A673 (cell line): ENCODE data around the gene NOTCH3.

ENCODE experiments used
- CTCF ChIP-seq: fragments of 300-800, 200-600 bp; sonication (generic); conservative IDR thresholded peaks from 2 replicates; pipeline ENCODE4 v1.5.1; 2017; ENCODE audit warnings: low read depth, mild to moderate bottlenecking, antibody characterized with exemption, low read length, moderate library complexity, mixed read lengths
- EZH2 ChIP-seq: fragments of 200-600 bp; sonication (generic); IDR thresholded peaks from 2 replicates; pipeline ENCODE4 v1.6.1; 2017; ENCODE audit warnings: borderline replicate concordance, low read depth, mild to moderate bottlenecking, mixed read lengths, antibody characterized with exemption, low read length; ENCODE audit not compliant: poor library complexity, severe bottlenecking

- TF ChIP-seq CTCF, result no peak
- no peak for TF ChIP-seq EZH2
Measured at GRCh38 chr19:15166700-15167099, 34.1 kb downstream of the NOTCH3 start.
